ENCODE measurements around the gene CXXC5.

Gene CXXC5

DNA sequence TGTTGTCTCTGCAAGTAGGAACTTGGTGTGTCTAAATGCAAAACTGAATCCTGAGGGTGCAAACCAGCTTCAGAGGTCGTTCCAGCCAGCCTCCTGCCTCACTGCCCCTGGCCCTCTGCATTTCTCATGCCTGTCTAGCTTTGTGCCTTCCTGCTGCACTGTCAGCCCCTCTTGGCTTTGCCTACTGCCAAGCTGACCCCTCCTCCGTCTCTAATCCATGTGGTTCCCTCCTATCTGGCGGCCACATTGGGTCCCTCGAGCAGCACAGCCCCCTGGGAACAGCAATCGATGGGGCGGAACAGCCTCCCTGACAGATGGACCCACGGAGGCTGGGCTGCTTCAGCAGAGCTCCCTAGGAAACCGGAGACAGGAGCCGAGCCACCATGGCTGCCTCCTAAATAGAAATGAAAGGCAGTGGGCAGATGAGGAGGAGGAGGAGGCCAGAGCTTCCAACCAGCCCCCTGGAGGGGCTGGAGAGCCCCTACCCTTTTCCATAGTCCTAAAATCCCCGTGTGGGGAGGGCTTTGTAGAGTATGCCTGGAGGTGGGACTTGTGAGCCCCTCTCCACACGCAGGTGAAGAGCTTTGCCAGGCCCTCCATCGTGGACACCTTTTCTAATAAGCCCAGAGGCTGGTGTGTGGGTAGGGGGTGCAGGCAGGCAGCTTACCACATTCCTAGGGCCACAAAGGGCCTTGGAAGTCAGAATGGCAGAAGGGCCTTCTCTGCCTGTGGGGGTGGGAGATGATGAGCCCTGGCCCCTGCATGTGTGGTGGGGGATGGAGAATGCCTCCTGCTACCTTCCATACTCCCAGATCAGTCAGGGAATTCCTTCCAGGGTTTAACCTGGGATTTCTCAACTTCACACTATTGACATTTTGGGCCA is 9.2 kb upstream of the CXXC5 start:
- no peak for DNase-seq

- DNase-seq: no peak
These were observed 8.3 kb upstream of the CXXC5 start for GRCh38 chr5:139639619-139640380.

GRCh38 chr5:139640421-139641115 is 7.6 kb upstream of the CXXC5 start:
- no peak for DNase-seq

GRCh38 chr5:139641116-139642080 is 6.8 kb upstream of the CXXC5 start:
- no peak for DNase-seq

DNA sequence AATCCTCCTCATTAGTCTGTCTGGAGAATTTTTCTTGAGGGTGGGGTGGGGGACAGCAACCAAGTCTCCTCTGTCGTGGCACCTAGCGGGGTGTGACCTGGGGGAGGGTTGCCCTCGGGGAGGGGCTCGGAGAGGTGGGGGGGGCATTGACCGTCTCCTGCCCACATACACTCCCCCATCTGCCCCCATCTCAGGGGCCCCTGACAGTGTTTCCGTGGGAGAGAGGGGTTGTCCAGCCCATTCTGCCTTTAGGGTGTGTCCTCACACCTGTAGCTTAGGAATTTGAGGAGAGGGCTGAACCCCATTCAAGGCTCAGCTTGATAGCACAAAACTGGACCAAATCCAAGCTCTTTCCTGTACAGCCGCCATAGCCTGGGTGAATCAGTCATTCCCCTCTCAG is 5.9 kb upstream of the CXXC5 start:
- no peak for DNase-seq

DNA sequence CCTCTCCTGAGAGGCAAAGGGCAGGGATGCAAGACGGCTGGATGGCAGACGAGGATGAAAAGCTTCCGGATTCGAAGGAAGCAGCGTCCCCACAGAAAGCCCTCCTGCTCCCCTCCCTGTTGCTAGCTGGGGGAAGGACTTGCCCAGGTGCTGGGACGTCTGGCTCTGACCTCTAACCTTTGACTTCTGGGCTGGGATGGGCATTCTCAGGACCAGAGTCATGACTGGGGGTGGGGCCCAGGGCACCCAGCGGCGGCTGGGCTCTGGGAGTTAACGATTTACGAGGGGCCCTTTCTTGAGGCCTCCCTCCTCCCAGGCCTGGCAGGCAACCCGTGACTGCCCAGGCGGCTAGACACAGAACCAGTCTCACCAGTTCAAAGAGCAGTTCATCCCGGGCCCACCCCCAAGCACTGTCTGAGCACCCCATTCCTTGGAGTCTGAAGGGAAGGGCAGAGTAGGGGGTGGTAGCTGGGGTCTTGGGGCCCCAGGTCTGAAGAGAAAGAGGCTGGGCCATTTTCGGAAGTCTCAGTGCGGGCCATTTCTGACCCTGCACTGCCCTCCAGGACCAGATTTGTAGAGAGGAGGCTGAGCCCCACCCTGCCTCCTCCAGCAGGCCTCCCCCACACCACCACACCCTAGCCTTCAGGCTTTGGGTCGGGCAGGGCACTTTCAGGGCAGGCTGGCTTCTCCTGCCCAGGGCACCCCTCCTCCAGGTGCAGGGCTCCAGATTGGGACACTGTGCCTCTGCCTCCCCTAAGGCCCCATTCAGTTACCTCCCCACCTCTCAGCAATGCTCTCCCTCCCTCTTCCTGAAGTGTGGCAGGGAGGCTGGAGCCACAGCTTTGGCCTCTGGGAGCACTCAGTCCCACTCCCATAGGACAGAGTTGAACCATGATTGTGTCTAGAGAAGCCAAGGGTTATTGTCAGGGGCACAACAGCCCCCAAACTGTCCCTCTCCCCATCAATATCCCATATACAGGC is 5.0 kb upstream of the CXXC5 start:
- no peak for DNase-seq

- no peak for DNase-seq
These were observed 4.1 kb upstream of the CXXC5 start for GRCh38 chr5:139644001-139644456.

GRCh38 chr5:139644646-139645429 is 3.3 kb upstream of the CXXC5 start:
- DNase-seq: no peak

GRCh38 chr5:139645430-139645871 is 2.7 kb upstream of the CXXC5 start:
- DNase-seq: no peak

GRCh38 chr5:139646111-139646510 is 2.0 kb upstream of the CXXC5 start:
- no peak for DNase-seq

GRCh38 chr5:139646912-139647505 is 1.1 kb upstream of the CXXC5 start:
- no peak for DNase-seq

- DNase-seq: no peak
These were observed 494 bp upstream of the CXXC5 start for GRCh38 chr5:139647506-139648204.

DNA sequence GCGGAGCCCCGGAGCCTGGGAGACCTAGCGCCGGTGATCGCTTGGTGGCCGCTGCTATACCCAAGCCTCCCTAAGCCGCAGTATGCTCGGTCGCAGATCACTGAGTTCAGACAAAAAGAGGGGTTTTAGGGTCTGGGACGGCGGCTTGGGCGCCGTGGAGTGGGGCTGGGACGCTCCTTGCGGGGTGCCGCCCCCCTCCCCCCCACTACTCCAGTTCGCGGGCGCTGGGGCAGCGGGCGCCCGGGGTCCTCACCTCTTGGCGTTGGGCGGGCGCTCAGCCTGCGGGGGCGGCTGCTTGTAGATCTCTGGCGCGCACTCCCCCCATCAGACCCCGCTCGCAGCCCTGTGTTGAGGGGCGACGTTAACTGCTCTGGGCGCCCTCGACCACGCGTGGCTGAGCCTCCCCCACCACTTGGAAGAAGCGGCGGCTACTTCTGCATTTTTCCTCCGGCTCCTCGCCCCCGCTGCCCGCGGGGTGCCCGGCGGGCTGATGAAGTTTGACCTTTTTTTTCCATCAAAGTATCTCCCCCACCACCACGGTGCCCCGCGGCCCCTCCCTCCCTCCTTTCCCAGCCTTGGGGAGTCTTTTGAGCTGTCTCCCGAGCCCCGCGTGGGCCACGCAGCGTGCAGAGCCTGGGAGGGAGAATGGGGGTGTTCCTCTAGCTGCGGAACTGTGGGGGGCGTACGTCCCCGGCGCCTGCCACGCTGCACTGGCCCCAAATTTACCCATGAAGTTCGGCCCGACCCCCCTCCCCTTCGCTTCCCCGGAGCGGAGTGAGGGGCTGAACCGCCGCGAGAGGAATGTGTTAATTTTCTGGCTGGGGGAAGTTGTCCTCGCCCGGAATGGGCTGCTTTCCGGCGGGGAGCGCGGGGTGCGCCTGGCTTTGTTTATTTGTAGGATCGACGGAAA is 1.2 kb downstream of the CXXC5 start:
- no peak for DNase-seq

- no peak for DNase-seq
These were observed 2.0 kb downstream of the CXXC5 start for GRCh38 chr5:139650031-139650688.

- DNase-seq: no peak
These were observed 2.5 kb downstream of the CXXC5 start for GRCh38 chr5:139650689-139651042.

DNA sequence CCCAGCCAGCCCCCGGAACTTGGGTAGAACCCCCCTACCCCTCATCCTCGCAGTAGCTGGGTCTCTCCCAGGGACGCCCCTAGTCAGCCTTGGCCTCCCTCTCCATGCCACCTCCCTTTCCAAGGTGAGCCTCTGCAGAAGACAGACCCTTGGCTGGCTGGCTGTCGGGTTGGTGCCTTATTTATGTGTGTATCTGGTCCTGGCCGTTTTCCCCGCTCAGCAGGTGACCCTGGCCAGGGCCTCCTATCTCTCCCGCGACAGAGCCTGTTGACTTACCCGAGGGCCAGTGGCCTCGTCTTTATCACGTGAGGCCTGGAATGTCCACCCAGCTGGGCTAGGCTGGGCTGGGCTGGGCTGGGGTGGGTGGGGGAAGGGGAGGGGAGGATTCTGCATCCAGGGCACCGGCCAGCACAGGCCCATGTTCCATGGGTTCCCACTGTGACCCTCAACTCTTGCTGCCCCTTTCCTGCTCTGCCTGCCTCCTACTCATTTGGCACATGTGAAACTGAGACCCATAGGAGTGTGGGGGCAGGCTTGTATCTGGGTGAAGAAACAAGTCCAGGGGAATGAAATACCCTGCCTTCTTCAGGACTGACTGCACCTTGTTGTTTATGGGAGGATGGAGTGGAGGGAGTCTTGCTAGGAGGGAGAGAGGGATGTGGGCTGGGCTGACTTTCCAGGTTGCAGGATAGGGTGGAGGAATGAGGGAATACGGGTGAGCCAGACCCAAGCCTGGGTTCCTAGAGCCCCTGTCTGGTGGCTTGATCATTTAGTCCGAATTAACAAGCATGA is 3.1 kb downstream of the CXXC5 start:
- DNase-seq: no peak
